ENCODE measurements around the gene NFE2.

NFE2 gene

GRCh38 chr12:54251667-54252284 lies 49.0 kb downstream of the NFE2 start:
- H2AFZ ChIP-seq, result no peak overlapping the region
- H3K79me2 ChIP-seq, result peaks cover 24% of the 10 kb centered on the region
- H3K36me3 ChIP-seq (ENCODE audit: control insufficient read depth, insufficient read depth, low read length), result no peaks in the 10 kb centered on the region
- no peaks in the 10 kb centered on the region for H3K4me1 ChIP-seq
- no peaks in the 10 kb centered on the region for H3K9me3 ChIP-seq (ENCODE audit: control insufficient read depth, low read length)
- no peak overlapping the region for H3K4me2 ChIP-seq (ENCODE audit: low read length)
- H3K27me3 ChIP-seq (ENCODE audit: control insufficient read depth, insufficient read depth, low read length), result no peaks in the 10 kb centered on the region
- no peak overlapping the region for H3K27ac ChIP-seq
- no peak overlapping the region for H3K4me3 ChIP-seq (ENCODE audit: low read depth, low read length)
- H3K9ac ChIP-seq, result no peak overlapping the region
- TF ChIP-seq CTCF (IDR thresholded peaks at IDR 0.05), result peak; percentile 77

- Histone ChIP-seq H3K36me3 (ENCODE audit: control insufficient read depth, insufficient read depth, low read length) (no peaks in the 10 kb centered on the region), H3K9ac (no peak overlapping the region), H3K79me2 (peaks cover 27% of the 10 kb centered on the region), H3K27me3 (ENCODE audit: control insufficient read depth, insufficient read depth, low read length) (no peaks in the 10 kb centered on the region), H2AFZ (no peak overlapping the region), H3K4me1 (no peaks in the 10 kb centered on the region), H3K4me2 (ENCODE audit: low read length) (no peak overlapping the region), H3K27ac (no peak overlapping the region), H3K9me3 (ENCODE audit: control insufficient read depth, low read length) (no peaks in the 10 kb centered on the region), H3K4me3 (ENCODE audit: low read depth, low read length) (no peak overlapping the region)
- TF ChIP-seq CTCF (IDR thresholded peaks at IDR 0.05), result no peak
These were observed 51.3 kb downstream of the NFE2 start for GRCh38 chr12:54249489-54249888.

- Histone ChIP-seq H3K9ac (no peak overlapping the region), H3K27ac (no peak overlapping the region), H3K36me3 (ENCODE audit: control insufficient read depth, insufficient read depth, low read length) (no peaks in the 10 kb centered on the region), H2AFZ (no peak overlapping the region), H3K4me1 (no peaks in the 10 kb centered on the region), H3K4me3 (ENCODE audit: low read depth, low read length) (no peak overlapping the region), H3K9me3 (ENCODE audit: control insufficient read depth, low read length) (no peaks in the 10 kb centered on the region), H3K4me2 (ENCODE audit: low read length) (no peak overlapping the region), H3K79me2 (peaks cover 20% of the 10 kb centered on the region), H3K27me3 (ENCODE audit: control insufficient read depth, insufficient read depth, low read length) (no peaks in the 10 kb centered on the region)
- TF ChIP-seq CTCF (IDR thresholded peaks at IDR 0.05), result no peak
These were observed 54.7 kb downstream of the NFE2 start for GRCh38 chr12:54246011-54246641.
